A549 (cell line): ENCODE results near the gene WDR33. TPM values are rescaled to one million over a fixed set of nuclear protein-coding genes. Genes with fewer than 3 reads are reported as not detected.

Experiments
- ATAC-seq, 2 experiments: fragments of 200-7000 bp in 1 of 2; fragments of >200 bp in 1 of 2; cut with Nextera tagmentation in 1 of 2; cut with Tn5 transposase in 1 of 2; 3 replicates each; pipeline versions ENCODE4 v1.8.0 to v1.9.1; 2018 to 2020; ENCODE audit warnings: mild to moderate bottlenecking in 1 of 2, moderate library complexity in 1 of 2
- CTCF ChIA-PET: fragments of 300-600 bp; sonication (Branson Sonifier 250); formaldehyde crosslinking; extraction: SDS; loops from one replicate; lab custom pipeline; 2021; ENCODE audit warnings: antibody characterized with exemption, inconsistent platforms; lab: Yijun Ruan, JAX
- POLR2A ChIA-PET: fragments of 350-600 bp; formaldehyde crosslinking; extraction: SDS; loops from one replicate; lab custom pipeline; 2021; ENCODE audit warnings: antibody characterized with exemption, inconsistent platforms; lab: Yijun Ruan, JAX
- DNase-seq, 2 experiments: peaks; one replicate each; pipeline versions ENCODE4 v3.0.0 to v3.0.0-alpha.2; 2011 to 2016; ENCODE audit warnings: low read depth in 1 of 2, low spot score in 1 of 2
- FAIRE-seq: peaks from 2 replicates; lab custom pipeline; 2011; peaks lifted over from hg19 to GRCh38; lab: Jason Lieb, UNC
- H3K27ac ChIP-seq, 2 experiments: fragments of >200 bp; sonication (Bioruptor Twin); formaldehyde crosslinking; 3 replicates each; pipeline ENCODE4 v1.5.1; 2016 to 2017
- H3K4me1 ChIP-seq: fragments of >200 bp; sonication (Bioruptor Twin); formaldehyde crosslinking; 3 replicates; pipeline ENCODE4 v1.6.1; 2016
- H3K4me2 ChIP-seq: fragments of >200 bp; sonication (Bioruptor Twin); formaldehyde crosslinking; 3 replicates; pipeline ENCODE4 v1.6.1; 2016
- H3K4me3 ChIP-seq: fragments of >200 bp; sonication (Bioruptor Twin); formaldehyde crosslinking; 3 replicates; pipeline ENCODE4 v1.5.1; 2016
- H3K9me3 ChIP-seq: fragments of >200 bp; sonication (Bioruptor Twin); formaldehyde crosslinking; 3 replicates; pipeline ENCODE4 v1.6.1; 2016
- CEBPB ChIP-seq, 2 experiments: fragments of >200 bp in 1 of 2; sonication (Bioruptor Twin) in 1 of 2; formaldehyde crosslinking in 1 of 2; IDR thresholded peaks; 2 replicates each; pipeline ENCODE4 v1.6.1; 2012 to 2016
- EHMT2 ChIP-seq: fragments of 200-600 bp; sonication (generic); IDR thresholded peaks from 2 replicates; pipeline ENCODE4 v1.6.1; 2016; ENCODE audit warnings: antibody characterized with exemption, low read depth, mild to moderate bottlenecking, moderate library complexity
- EP300 ChIP-seq, 2 experiments: fragments of >200 bp; sonication (Bioruptor Twin); formaldehyde crosslinking; IDR thresholded peaks; 2 replicates in 1 of 2; 3 replicates in 1 of 2; pipeline ENCODE4 v1.6.1; 2016 to 2017
- ESRRA ChIP-seq: fragments of 150-350 bp; IDR thresholded peaks from 2 replicates; pipeline ENCODE4 v1.6.1; 2014; ENCODE audit warnings: mild to moderate bottlenecking, low read length, borderline replicate concordance
- FOSL2 ChIP-seq, 2 experiments: fragments of 450-650 bp in 1 of 2; fragments of >200 bp in 1 of 2; sonication (Bioruptor Twin) in 1 of 2; formaldehyde crosslinking; IDR thresholded peaks; 2 replicates each; pipeline versions ENCODE4 v1.5.0 to v1.6.1; 2016 to 2020; ENCODE audit warnings: mild to moderate bottlenecking in 1 of 2, moderate library complexity in 1 of 2
- FOXS1 ChIP-seq: fragments of 250-450 bp; sonication (Bioruptor Pico); IDR thresholded peaks from 2 replicates; pipeline ENCODE4 v1.5.0; 2020; ENCODE audit warnings: mild to moderate bottlenecking, moderate library complexity
- JUN ChIP-seq, 2 experiments: fragments of >200 bp; sonication (Bioruptor Twin); formaldehyde crosslinking; IDR thresholded peaks; 2 replicates in 1 of 2; 3 replicates in 1 of 2; pipeline ENCODE4 v1.6.1; 2016 to 2017
- MAZ ChIP-seq: fragments of 150-350 bp; IDR thresholded peaks from 2 replicates; pipeline ENCODE4 v1.6.1; 2014; ENCODE audit warnings: antibody characterized with exemption, low read depth, low read length, borderline replicate concordance
- MYC ChIP-seq: IDR thresholded peaks from 2 replicates; pipeline ENCODE4 v1.6.1; 2012; ENCODE audit warnings: mild to moderate bottlenecking, inconsistent platforms, low read length, improper control_type of control experiment, borderline replicate concordance
- NFE2L2 ChIP-seq: fragments of 150-350 bp; conservative IDR thresholded peaks from 2 replicates; pipeline ENCODE4 v1.6.1; 2014; ENCODE audit warnings: low read length
- NPAS2 ChIP-seq: fragments of 250-450 bp; sonication (Bioruptor Pico); IDR thresholded peaks from 2 replicates; pipeline ENCODE4 v1.8.0; 2022; ENCODE audit warnings: mild to moderate bottlenecking, moderate library complexity, borderline replicate concordance
- POLR2A ChIP-seq: IDR thresholded peaks from 2 replicates; pipeline ENCODE4 v1.6.1; 2012; ENCODE audit warnings: mild to moderate bottlenecking, low read length
- POLR2AphosphoS2 ChIP-seq: conservative IDR thresholded peaks from 2 replicates; pipeline ENCODE4 v1.6.1; 2012; ENCODE audit warnings: low read length, improper control_type of control experiment, inconsistent platforms
- RAD21 ChIP-seq, 2 experiments: fragments of >200 bp in 1 of 2; sonication (Bioruptor Twin) in 1 of 2; formaldehyde crosslinking in 1 of 2; IDR thresholded peaks in 1 of 2; conservative IDR thresholded peaks in 1 of 2; 2 replicates in 1 of 2; 3 replicates in 1 of 2; pipeline ENCODE4 v1.6.1; 2012 to 2018; ENCODE audit warnings: inconsistent platforms in 1 of 2
- RARB ChIP-seq: fragments of 250-450 bp; sonication (Bioruptor Pico); IDR thresholded peaks from 2 replicates; pipeline ENCODE4 v1.8.0; 2021; ENCODE audit warnings: mild to moderate bottlenecking, moderate library complexity
- RNF2 ChIP-seq: fragments of 200-600 bp; sonication (generic); IDR thresholded peaks from 2 replicates; pipeline ENCODE4 v1.6.1; 2016; ENCODE audit warnings: low read depth, mild to moderate bottlenecking, antibody characterized with exemption, moderate library complexity, borderline replicate concordance
- TP53 ChIP-seq: fragments of 250-450 bp; sonication (Bioruptor Pico); IDR thresholded peaks from 2 replicates; pipeline ENCODE4 v1.5.0; 2021; ENCODE audit warnings: mild to moderate bottlenecking, moderate library complexity
- ZFP36 ChIP-seq: fragments of 450-650 bp; IDR thresholded peaks from 2 replicates; pipeline ENCODE4 v1.6.1; 2014; ENCODE audit warnings: borderline replicate concordance; ENCODE audit not compliant: partially characterized antibody
- ZNF302 ChIP-seq: fragments of 250-450 bp; sonication (Bioruptor Pico); IDR thresholded peaks from 2 replicates; pipeline ENCODE4 v1.9.0; 2021; ENCODE audit warnings: inconsistent platforms, mild to moderate bottlenecking, moderate library complexity
- WGBS: methylation state at CpG from one replicate; pipeline ENCODE4 v1.1.6; 2017; ENCODE audit errors: missing lambda C conversion rate; 5-methylcytosine and 5-hydroxymethylcytosine counted together
- polyA plus RNA-seq, 4 experiments: library from polyadenylated mRNA; depleted of rRNA in 3 of 4; stranded (reverse); fragments of >200 nt; fragmentation: RNase III in 1 of 4; extraction: RNeasy Plus Mini Kit Qiagen cat#74134 plus additional on column Dnase treatment in 1 of 4; gene quantifications; 2 replicates in 3 of 4; 3 replicates in 1 of 4; pipeline ENCODE4 v1.2.3, GENCODE V29; 2011 to 2017
- TF ChIP-seq, protein P1 (sequence below): fragments of 200-600 bp; sonication (generic); IDR thresholded peaks from 2 replicates; pipeline ENCODE4 v1.6.1; 2016; ENCODE audit warnings: antibody characterized with exemption, mild to moderate bottlenecking, moderate library complexity

Gene WDR33
- polyA plus RNA-seq, 2 of the 4 experiments (the other 2 are of a cell fraction) = 21.3 to 67.1 TPM

DNA sequence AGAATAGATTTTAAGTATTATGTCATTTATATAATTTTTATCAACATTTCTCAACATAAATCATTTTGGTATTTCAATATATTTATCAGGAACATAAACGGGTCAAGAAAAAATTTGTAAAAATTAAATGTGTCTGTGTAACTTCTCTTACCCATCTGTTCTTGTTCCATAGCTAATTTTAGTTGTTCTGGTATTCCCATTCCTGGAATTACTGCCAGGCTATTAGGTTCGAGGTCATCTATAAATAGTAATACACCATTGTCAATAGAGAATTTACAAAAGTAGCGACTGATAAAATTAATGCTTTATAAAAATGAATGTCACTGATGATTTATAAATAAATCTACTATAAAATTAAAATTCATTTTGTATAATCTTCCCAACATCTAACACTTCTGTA, 88.2 kb downstream of the WDR33 start (continued):
- TF ChIP-seq ZNF302 (CRISPR knock-in tag) (no peak), TP53 (CRISPR knock-in tag) (no peak)

DNA sequence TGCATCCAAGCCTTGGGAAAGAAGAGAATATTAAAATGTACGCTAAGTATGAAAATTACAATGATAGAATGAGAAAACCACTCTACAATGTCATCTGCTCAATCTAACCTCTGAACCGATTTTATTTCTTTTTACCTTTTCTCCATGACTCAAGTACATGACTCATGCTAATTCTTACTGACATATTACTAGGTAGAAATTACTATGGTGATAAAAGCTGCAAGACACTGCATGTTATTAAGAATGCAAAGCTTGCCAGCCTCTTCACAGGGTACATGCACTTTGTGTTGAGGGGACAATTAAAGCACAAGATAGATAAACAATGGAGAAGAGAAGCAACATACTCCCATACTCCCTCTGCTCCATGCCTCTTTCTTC, 89.0 kb downstream of the WDR33 start:
- Histone ChIP-seq H3K4me3 (no peak overlapping the region), H3K27ac (no peak overlapping the region), H3K9me3 (no peaks in the 10 kb centered on the region), H3K4me2 (no peak overlapping the region), H3K4me1 (no peaks in the 10 kb centered on the region; the same call in 2 of the 3 replicates)
- no peak for TF ChIP-seq NPAS2 (CRISPR knock-in tag)
- no peak for TF ChIP-seq POLR2AphosphoS2
- no peak for TF ChIP-seq FOSL2 (IDR thresholded peaks at IDR 0.05)
- TF ChIP-seq FOSL2 (CRISPR knock-in tag; IDR thresholded peaks at IDR 0.05) = peak; percentile 56
- ATAC-seq (no peak), FAIRE-seq (no peak), DNase-seq (no peak)
- CTCF ChIA-PET = no interaction called here
- 72% methylated on average over 2 of the region's 2 CpGs for WGBS
- POLR2A ChIA-PET = no interaction called here

DNA sequence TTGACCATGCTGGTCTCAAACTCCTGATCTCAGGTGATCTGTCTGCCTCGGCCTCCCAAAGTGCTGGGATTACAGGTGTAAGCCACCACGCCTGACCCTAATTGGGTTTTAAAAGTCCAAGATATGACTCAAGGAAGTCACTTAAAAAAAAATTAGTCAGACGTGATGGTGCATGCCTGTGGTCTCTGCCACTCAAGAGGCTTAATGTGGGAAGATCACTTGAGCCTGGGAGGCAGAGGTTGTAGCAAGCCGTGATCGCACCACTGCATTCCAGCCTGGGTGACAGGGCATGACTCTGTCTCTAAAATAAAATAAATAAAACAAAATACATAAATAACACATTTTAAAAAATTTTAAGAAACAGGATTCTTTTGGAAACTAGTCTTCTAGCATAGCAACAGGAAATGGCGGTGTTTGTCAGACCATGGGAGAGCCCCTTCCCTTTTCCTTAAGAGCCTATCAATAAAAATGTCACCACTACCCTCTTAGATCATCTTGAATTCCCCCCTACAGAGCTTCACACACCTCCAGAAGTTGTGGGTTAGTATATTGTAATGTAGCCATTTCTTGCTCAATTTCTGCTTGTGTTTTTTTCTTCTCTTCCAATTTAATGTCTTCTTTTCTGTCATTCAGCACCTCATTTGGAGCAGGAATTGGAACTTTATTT, 89.5 kb downstream of the WDR33 start:
- ATAC-seq (no peak), FAIRE-seq (no peak), DNase-seq (no peak)
- Histone ChIP-seq H3K27ac (no peak overlapping the region), H3K4me3 (no peak overlapping the region), H3K9me3 (no peaks in the 10 kb centered on the region), H3K4me2 (no peak overlapping the region), H3K4me1 (no peaks in the 10 kb centered on the region; the same call in 2 of the 3 replicates)
- ChIA-PET POLR2A (no interaction called here), CTCF (no interaction called here)
- TF ChIP-seq RNF2 (no peak), JUN (IDR thresholded peaks at IDR 0.05) (no peak), FOSL2 (IDR thresholded peaks at IDR 0.05) (no peak), FOSL2 (CRISPR knock-in tag; IDR thresholded peaks at IDR 0.05) (no peak)
- WGBS = 87% methylated on average over 6 of the region's 6 CpGs

DNA sequence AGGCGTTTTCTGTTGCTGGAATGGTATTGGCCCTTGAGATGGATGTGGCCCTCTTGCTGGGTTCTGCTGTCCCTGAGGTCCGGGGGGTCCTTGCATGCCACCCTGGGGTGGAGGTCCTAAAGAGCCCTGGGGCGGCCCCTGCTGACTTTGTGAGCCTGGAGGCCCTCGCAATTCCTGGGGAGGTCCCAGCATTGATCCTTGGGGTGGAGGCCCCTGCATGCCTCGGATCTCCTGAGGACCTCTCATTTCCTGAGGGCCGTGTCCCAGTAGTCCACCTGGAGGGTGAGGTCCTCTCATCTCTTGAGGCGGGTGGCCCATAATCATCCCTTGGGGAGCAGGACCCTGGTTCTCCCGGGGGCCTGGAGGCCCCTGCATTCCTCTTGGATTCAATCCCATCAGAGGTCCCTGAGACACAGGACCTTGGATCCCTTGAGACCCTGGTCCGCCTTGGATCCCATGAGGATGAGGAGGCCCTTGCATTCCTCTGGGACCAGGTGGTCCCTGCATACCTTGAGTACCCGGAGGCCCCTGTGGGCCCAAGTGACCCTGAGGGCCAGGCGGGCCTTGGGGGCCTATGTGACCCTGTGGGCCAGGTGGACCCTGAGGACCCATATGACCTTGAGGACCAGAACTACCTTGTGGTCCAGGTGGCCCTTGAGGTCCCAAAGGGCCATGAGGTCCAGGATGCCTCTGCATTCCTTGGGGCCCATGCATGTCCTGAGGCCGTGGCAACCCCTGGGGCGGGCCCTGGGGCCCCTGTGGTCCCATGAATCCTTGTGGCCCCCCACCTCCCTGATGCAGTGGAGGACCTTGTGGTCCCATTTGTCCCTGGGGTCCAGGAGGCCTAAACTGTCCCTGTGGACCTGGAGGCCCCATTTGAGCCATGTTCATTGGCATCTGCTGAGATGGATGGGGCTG, 91.4 kb downstream of the WDR33 start:
- Histone ChIP-seq H3K27ac (no peak overlapping the region), H3K4me1 (no peaks in the 10 kb centered on the region; the same call in 2 of the 3 replicates), H3K4me3 (no peak overlapping the region), H3K4me2 (no peak overlapping the region), H3K9me3 (no peaks in the 10 kb centered on the region)
- WGBS = 94% methylated on average over 6 of the region's 13 CpGs
- TF ChIP-seq ESRRA (no peak), RAD21 (conservative IDR thresholded peaks at IDR 0.05 in 1 of 2, IDR thresholded peaks at IDR 0.05 in 1 of 2) (no peak), ZFP36 (no peak), ZNF302 (CRISPR knock-in tag) (no peak), NFE2L2 (no peak), JUN (IDR thresholded peaks at IDR 0.05) (no peak), FOXS1 (CRISPR knock-in tag) (no peak), EP300 (IDR thresholded peaks at IDR 0.05) (no peak), MAZ (no peak), MYC (no peak), CEBPB (IDR thresholded peaks at IDR 0.05) (no peak), EHMT2 (no peak), POLR2A (no peak), RARB (no peak)
- TF ChIP-seq, protein P1, sequence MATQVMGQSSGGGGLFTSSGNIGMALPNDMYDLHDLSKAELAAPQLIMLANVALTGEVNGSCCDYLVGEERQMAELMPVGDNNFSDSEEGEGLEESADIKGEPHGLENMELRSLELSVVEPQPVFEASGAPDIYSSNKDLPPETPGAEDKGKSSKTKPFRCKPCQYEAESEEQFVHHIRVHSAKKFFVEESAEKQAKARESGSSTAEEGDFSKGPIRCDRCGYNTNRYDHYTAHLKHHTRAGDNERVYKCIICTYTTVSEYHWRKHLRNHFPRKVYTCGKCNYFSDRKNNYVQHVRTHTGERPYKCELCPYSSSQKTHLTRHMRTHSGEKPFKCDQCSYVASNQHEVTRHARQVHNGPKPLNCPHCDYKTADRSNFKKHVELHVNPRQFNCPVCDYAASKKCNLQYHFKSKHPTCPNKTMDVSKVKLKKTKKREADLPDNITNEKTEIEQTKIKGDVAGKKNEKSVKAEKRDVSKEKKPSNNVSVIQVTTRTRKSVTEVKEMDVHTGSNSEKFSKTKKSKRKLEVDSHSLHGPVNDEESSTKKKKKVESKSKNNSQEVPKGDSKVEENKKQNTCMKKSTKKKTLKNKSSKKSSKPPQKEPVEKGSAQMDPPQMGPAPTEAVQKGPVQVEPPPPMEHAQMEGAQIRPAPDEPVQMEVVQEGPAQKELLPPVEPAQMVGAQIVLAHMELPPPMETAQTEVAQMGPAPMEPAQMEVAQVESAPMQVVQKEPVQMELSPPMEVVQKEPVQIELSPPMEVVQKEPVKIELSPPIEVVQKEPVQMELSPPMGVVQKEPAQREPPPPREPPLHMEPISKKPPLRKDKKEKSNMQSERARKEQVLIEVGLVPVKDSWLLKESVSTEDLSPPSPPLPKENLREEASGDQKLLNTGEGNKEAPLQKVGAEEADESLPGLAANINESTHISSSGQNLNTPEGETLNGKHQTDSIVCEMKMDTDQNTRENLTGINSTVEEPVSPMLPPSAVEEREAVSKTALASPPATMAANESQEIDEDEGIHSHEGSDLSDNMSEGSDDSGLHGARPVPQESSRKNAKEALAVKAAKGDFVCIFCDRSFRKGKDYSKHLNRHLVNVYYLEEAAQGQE = no peak
- ChIA-PET POLR2A (no interaction called here), CTCF (interaction anchor here (1.1 kb wide), 1 partner anchor 128 kb away, joined by 3 read pairs; no protein-coding TSS in a partner anchor)
- FAIRE-seq (no peak), DNase-seq (no peak), ATAC-seq (no peak)
